ENCODE data around the gene KIF21B. TPM values are rescaled to one million over a fixed set of nuclear protein-coding genes. Genes with fewer than 3 reads are reported as not detected.

KIF21B gene
- total and polyA plus RNA-seq, 2 of the 8 experiments (the other 6 are each of a cell fraction or from before 2014, with no cell fraction given) = 10.8 to 26.5 TPM

- Histone ChIP-seq H3K9ac (replicated peaks in 1 of 4; ENCODE audit: extremely low read depth in 1 of 4, low read depth in 3 of 4, low read length in 3 of 4) (no peak overlapping the region), H3K4me1 (replicated peaks in 1 of 4; ENCODE audit: control insufficient read depth in 3 of 4, insufficient read depth in 4 of 4, low read length in 3 of 4) (peaks cover 0 to 3% (median 0%) of the 10 kb centered on the region in 4 experiments; a peak in 1 of 7 replicates), H3K23ac (ENCODE audit: insufficient read length) (no peak overlapping the region), H2AFZ (ENCODE audit: low read length) (no peak overlapping the region), H3K9me3 (ENCODE audit: insufficient read depth in 2 of 2, low read depth in 1 of 2, low read length in 1 of 2) (no peaks in the 10 kb centered on the region), H3K79me2 (ENCODE audit: control insufficient read depth in 1 of 2, insufficient read depth in 2 of 2, low read length in 2 of 2) (no peaks in the 10 kb centered on the region), H4K8ac (ENCODE audit: extremely low read depth, insufficient read depth, low read length) (no peak overlapping the region), H3K36me3 (ENCODE audit: control insufficient read depth in 2 of 4, insufficient read depth in 4 of 4, low read length in 3 of 4) (0 out of 8 replicates have a peak, but pooled peaks cover 0 to 3% (median 0%) of the 10 kb centered on the region in 4 experiments), H3K27ac (ENCODE audit: low read depth, low read length) (no peak overlapping the region), H4K5ac (ENCODE audit: insufficient read length, low read depth, low read length) (no peak overlapping the region), H2BK20ac (ENCODE audit: low read length) (no peak overlapping the region), H3K4ac (replicated peaks; ENCODE audit: insufficient read length, low read depth, low read length) (no peak overlapping the region), H3K4me2 (ENCODE audit: insufficient read depth in 1 of 2, low read depth in 2 of 2, low read length in 2 of 2) (no peak overlapping the region), H2BK12ac (ENCODE audit: low read depth, low read length) (no peak overlapping the region), H3K4me3 (ENCODE audit: extremely low read depth in 1 of 4, insufficient read depth in 2 of 4, low read depth in 3 of 4, low read length in 4 of 4) (no peak overlapping the region), H3K14ac (ENCODE audit: insufficient read length) (no peak overlapping the region), H2AK5ac (ENCODE audit: low read depth, low read length) (no peak overlapping the region), H3K27me3 (replicated peaks in 1 of 4; ENCODE audit: control insufficient read depth in 3 of 4, extremely low read depth in 1 of 4, insufficient read depth in 3 of 4, low read length in 3 of 4) (no peaks in the 10 kb centered on the region), H3K56ac (replicated peaks; ENCODE audit: insufficient read length, low read depth, low read length) (no peak overlapping the region), H2BK120ac (replicated peaks; ENCODE audit: low read depth, low read length) (no peak overlapping the region), H3K23me2 (ENCODE audit: low read depth, low read length) (no peaks in the 10 kb centered on the region), H3K79me1 (ENCODE audit: low read depth, low read length) (no peaks in the 10 kb centered on the region), H2BK15ac (ENCODE audit: low read length) (no peak overlapping the region), H3K18ac (ENCODE audit: extremely low read depth, low read length) (no peak overlapping the region), H4K91ac (replicated peaks; ENCODE audit: insufficient read length, low read length) (no peak overlapping the region), H4K20me1 (replicated peaks in 1 of 2; ENCODE audit: control insufficient read depth in 1 of 2, insufficient read depth in 2 of 2, low read length in 2 of 2) (no peaks in the 10 kb centered on the region), H2BK5ac (ENCODE audit: low read depth, low read length) (no peak overlapping the region)
- FAIRE-seq = no peak
- CTCF ChIA-PET (ENCODE audit: partially characterized antibody) = interaction anchor here (0.7 to 28.5 kb wide), 7 partner anchors 8 to 151 kb away, joined by 3 to 640 read pairs (median 5); no protein-coding TSS in a partner anchor
- no peak for DNase-seq (ENCODE audit: low read depth in 1 of 2, low spot score in 2 of 2)
- POLR2A ChIA-PET (ENCODE audit: partially characterized antibody) = no interaction called here
- 92% methylated on average over 13 of the region's 13 CpGs; no CpG with 5 or more reads in 1 of the 2 experiments for WGBS, 2 experiments (ENCODE audit: extremely low coverage in 1 of 2, insufficient coverage in 1 of 2, insufficient read length in 1 of 2, insufficient replicate concordance in 2 of 2, low coverage in 1 of 2, low lambda C conversion rate in 2 of 2, missing lambda C conversion rate in 1 of 2)
- no peak for TF ChIP-seq NRF1 (IDR thresholded peaks at IDR 0.05; ENCODE audit: low read depth, low read length)
- TF ChIP-seq SUZ12 (IDR thresholded peaks at IDR 0.05; ENCODE audit: low read length) = no peak
- TF ChIP-seq CHD1 (IDR thresholded peaks at IDR 0.05; ENCODE audit: low read depth, low read length) = no peak
- TF ChIP-seq RAD21 (IDR thresholded peaks at IDR 0.05 in 1 of 2, conservative IDR thresholded peaks at IDR 0.05 in 1 of 2; ENCODE audit: low read depth in 2 of 2, low read length in 2 of 2) = no peak
- TF ChIP-seq SP2 (IDR thresholded peaks at IDR 0.05; ENCODE audit: low read length) = no peak
- no peak for TF ChIP-seq SAP30 (IDR thresholded peaks at IDR 0.05; ENCODE audit: insufficient read depth, insufficient replicate concordance, low read length)
- TF ChIP-seq, protein P1, sequence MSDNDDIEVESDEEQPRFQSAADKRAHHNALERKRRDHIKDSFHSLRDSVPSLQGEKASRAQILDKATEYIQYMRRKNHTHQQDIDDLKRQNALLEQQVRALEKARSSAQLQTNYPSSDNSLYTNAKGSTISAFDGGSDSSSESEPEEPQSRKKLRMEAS (IDR thresholded peaks at IDR 0.05) = no peak
- TF ChIP-seq ATF2 (IDR thresholded peaks at IDR 0.05; ENCODE audit: low read length) = no peak
- no peak for TF ChIP-seq SP1 (IDR thresholded peaks at IDR 0.05; ENCODE audit: low read depth, low read length)
Measured at GRCh38 chr1:200968469-200969410, 54.8 kb downstream of the KIF21B start.
